H1 (cell line): ENCODE results near the gene UQCC5. TPM values are rescaled to one million over a fixed set of nuclear protein-coding genes. Genes with fewer than 3 reads are reported as not detected.

ENCODE experiments used
- CTCF ChIA-PET: fragments of 300-600 bp; sonication (Branson Sonifier 250); formaldehyde crosslinking; loops from one replicate; lab custom pipeline; 2021; ENCODE audit not compliant: partially characterized antibody; lab: Charles Lee
- POLR2A ChIA-PET: fragments of 300-600 bp; sonication (Branson Sonifier 250); formaldehyde crosslinking; loops from one replicate; lab custom pipeline; 2021; ENCODE audit warnings: inconsistent platforms; ENCODE audit not compliant: partially characterized antibody; lab: Charles Lee
- DNase-seq, 2 experiments: peaks; one replicate each; pipeline versions ENCODE4 v3.0.0 to v3.0.0-alpha.2; 2010 to 2022; ENCODE audit warnings: low spot score in 2 of 2, low read depth in 1 of 2, mixed read lengths in 1 of 2
- FAIRE-seq: peaks from 2 replicates; lab custom pipeline; 2011; peaks lifted over from hg19 to GRCh38; lab: Jason Lieb, UNC
- H2AFZ ChIP-seq: 2 replicates; pipeline ENCODE4 v1.8.1; 2012; ENCODE audit warnings: low read length, inconsistent platforms
- H2AK5ac ChIP-seq: 2 replicates; pipeline ENCODE4 v1.6.1; 2013; ENCODE audit warnings: low read depth, low read length
- H2BK120ac ChIP-seq: replicated peaks from 2 replicates; pipeline ENCODE3; 2013; ENCODE audit warnings: low read depth, low read length, inconsistent platforms
- H2BK12ac ChIP-seq: 2 replicates; pipeline ENCODE4 v1.6.1; 2013; ENCODE audit warnings: low read depth, low read length
- H2BK15ac ChIP-seq: 2 replicates; pipeline ENCODE4 v1.6.1; 2013; ENCODE audit warnings: low read length
- H2BK20ac ChIP-seq: 2 replicates; pipeline ENCODE4 v1.6.1; 2013; ENCODE audit warnings: low read length
- H2BK5ac ChIP-seq: 2 replicates; pipeline ENCODE4 v1.6.1; 2013; ENCODE audit warnings: low read depth, low read length
- H3K14ac ChIP-seq: 2 replicates; pipeline ENCODE4 v1.6.1; 2013; ENCODE audit warnings: inconsistent platforms; ENCODE audit not compliant: insufficient read length
- H3K18ac ChIP-seq: 2 replicates; pipeline ENCODE4 v1.6.1; 2013; ENCODE audit warnings: low read length; ENCODE audit errors: extremely low read depth
- H3K23ac ChIP-seq: 2 replicates; pipeline ENCODE4 v1.6.1; 2013; ENCODE audit warnings: inconsistent platforms; ENCODE audit not compliant: insufficient read length
- H3K23me2 ChIP-seq: 2 replicates; pipeline ENCODE4 v1.6.1; 2013; ENCODE audit warnings: low read depth, low read length
- H3K27ac ChIP-seq: 2 replicates; pipeline ENCODE4 v1.6.1; 2011; ENCODE audit warnings: low read depth, low read length, inconsistent platforms
- H3K27me3 ChIP-seq, 4 experiments: replicated peaks in 1 of 4; 1 replicate in 1 of 4; 2 replicates in 3 of 4; pipeline versions ENCODE4 v1.6.1 to v1.8.1; 2011 to 2013; ENCODE audit warnings: low read length in 3 of 4, mild to moderate bottlenecking in 3 of 4, inconsistent platforms in 2 of 4, mixed read lengths in 2 of 4, moderate library complexity in 1 of 4; ENCODE audit not compliant: control insufficient read depth in 3 of 4, insufficient read depth in 3 of 4; ENCODE audit errors: extremely low read depth in 1 of 4
- H3K36me3 ChIP-seq, 4 experiments: 2 replicates each; pipeline versions ENCODE4 v1.6.1 to v1.8.1; 2011 to 2013; ENCODE audit warnings: mild to moderate bottlenecking in 4 of 4, low read length in 3 of 4, moderate library complexity in 2 of 4, control low read depth in 1 of 4, inconsistent platforms in 1 of 4; ENCODE audit not compliant: insufficient read depth in 4 of 4, control insufficient read depth in 2 of 4
- H3K4ac ChIP-seq: replicated peaks from 2 replicates; pipeline ENCODE3; 2013; ENCODE audit warnings: low read length, low read depth, mixed read lengths, inconsistent platforms; ENCODE audit not compliant: insufficient read length
- H3K4me1 ChIP-seq, 4 experiments: replicated peaks in 1 of 4; 1 replicate in 1 of 4; 2 replicates in 3 of 4; pipeline versions ENCODE4 v1.6.1 to v1.8.1; 2011 to 2013; ENCODE audit warnings: low read length in 3 of 4, inconsistent platforms in 2 of 4, mixed read lengths in 1 of 4; ENCODE audit not compliant: insufficient read depth in 4 of 4, control insufficient read depth in 3 of 4
- H3K4me2 ChIP-seq, 2 experiments: 2 replicates each; pipeline versions ENCODE4 v1.6.1 to v1.8.1; 2011 to 2013; ENCODE audit warnings: low read depth in 2 of 2, low read length in 2 of 2, control low read depth in 1 of 2, inconsistent platforms in 1 of 2, mild to moderate bottlenecking in 1 of 2; ENCODE audit not compliant: insufficient read depth in 1 of 2
- H3K4me3 ChIP-seq, 4 experiments: fragments of 200-600, 300-600 bp in 1 of 4; sonication (generic), shearing (Covaris generic), sonication (Bioruptor Twin) in 1 of 4; 2 replicates each; pipeline versions ENCODE4 v1.5.1 to v1.8.1; 2011 to 2016; ENCODE audit warnings: low read length in 4 of 4, low read depth in 3 of 4, control low read depth in 2 of 4, inconsistent platforms in 2 of 4, mild to moderate bottlenecking in 2 of 4, mixed read lengths in 1 of 4, moderate library complexity in 1 of 4; ENCODE audit not compliant: insufficient read depth in 2 of 4; ENCODE audit errors: extremely low read depth in 1 of 4
- H3K56ac ChIP-seq: replicated peaks from 2 replicates; pipeline ENCODE3; 2013; ENCODE audit warnings: low read depth, mild to moderate bottlenecking, mixed read lengths, low read length, inconsistent platforms; ENCODE audit not compliant: insufficient read length
- H3K79me1 ChIP-seq: 2 replicates; pipeline ENCODE4 v1.6.1; 2013; ENCODE audit warnings: low read depth, low read length, control low read depth
- H3K79me2 ChIP-seq, 2 experiments: 2 replicates each; pipeline versions ENCODE4 v1.6.1 to v1.8.1; 2012 to 2013; ENCODE audit warnings: low read length in 2 of 2, mild to moderate bottlenecking in 2 of 2, inconsistent platforms in 1 of 2; ENCODE audit not compliant: insufficient read depth in 2 of 2, control insufficient read depth in 1 of 2
- H3K9ac ChIP-seq, 4 experiments: replicated peaks in 1 of 4; 1 replicate in 1 of 4; 2 replicates in 3 of 4; pipeline versions ENCODE4 v1.6.1 to v1.8.1; 2011 to 2013; ENCODE audit warnings: low read depth in 3 of 4, low read length in 3 of 4, control low read depth in 2 of 4, mild to moderate bottlenecking in 2 of 4, moderate library complexity in 2 of 4, inconsistent platforms in 1 of 4; ENCODE audit errors: extremely low read depth in 1 of 4
- H3K9me3 ChIP-seq, 2 experiments: 2 replicates each; pipeline versions ENCODE4 v1.6.1 to v1.8.1; 2012 to 2013; ENCODE audit warnings: mild to moderate bottlenecking in 2 of 2, moderate library complexity in 2 of 2, control low read depth in 1 of 2, inconsistent platforms in 1 of 2, low read depth in 1 of 2, low read length in 1 of 2, mixed read lengths in 1 of 2; ENCODE audit not compliant: insufficient read depth in 2 of 2
- H4K20me1 ChIP-seq, 2 experiments: replicated peaks in 1 of 2; 2 replicates each; pipeline versions ENCODE3 to v1.8.1; 2011 to 2013; ENCODE audit warnings: inconsistent platforms in 2 of 2, low read length in 2 of 2, mild to moderate bottlenecking in 1 of 2; ENCODE audit not compliant: insufficient read depth in 2 of 2, control insufficient read depth in 1 of 2
- H4K5ac ChIP-seq: 2 replicates; pipeline ENCODE4 v1.6.1; 2013; ENCODE audit warnings: low read length, low read depth, mixed read lengths, inconsistent platforms; ENCODE audit not compliant: insufficient read length
- H4K8ac ChIP-seq: 2 replicates; pipeline ENCODE4 v1.8.0; 2013; ENCODE audit warnings: mild to moderate bottlenecking, moderate library complexity, low read length, inconsistent platforms; ENCODE audit not compliant: insufficient read depth; ENCODE audit errors: extremely low read depth
- H4K91ac ChIP-seq: replicated peaks from 2 replicates; pipeline ENCODE3; 2013; ENCODE audit warnings: low read length, mixed read lengths, inconsistent platforms; ENCODE audit not compliant: insufficient read length
- ATF3 ChIP-seq: IDR thresholded peaks from 2 replicates; pipeline ENCODE4 v1.6.1; 2011; ENCODE audit warnings: low read depth, mild to moderate bottlenecking, low read length; ENCODE audit not compliant: insufficient read depth
- BACH1 ChIP-seq: IDR thresholded peaks from 2 replicates; pipeline ENCODE4 v1.6.1; 2012; ENCODE audit warnings: low read length, improper control_type of control experiment
- EZH2 ChIP-seq: fragments of 200-600 bp; sonication (generic); IDR thresholded peaks from 2 replicates; pipeline ENCODE4 v1.7.1; 2012; ENCODE audit warnings: low read depth, mild to moderate bottlenecking, moderate library complexity, low read length, inconsistent platforms; ENCODE audit not compliant: severe bottlenecking
- HDAC6 ChIP-seq: IDR thresholded peaks from one replicate; pipeline ENCODE4 v1.7.1; 2012; ENCODE audit warnings: low read depth, mild to moderate bottlenecking, inconsistent platforms, low read length, moderate library complexity
- JUN ChIP-seq: IDR thresholded peaks from 2 replicates; pipeline ENCODE4 v1.6.1; 2011; ENCODE audit warnings: low read depth, mild to moderate bottlenecking, improper control_type of control experiment, low read length
- TAF7 ChIP-seq: optimal IDR thresholded peaks from 2 replicates; pipeline ENCODE3; 2011; ENCODE audit warnings: low read depth, mild to moderate bottlenecking, inconsistent platforms, low read length, moderate library complexity, borderline replicate concordance
- WGBS, 2 experiments: shearing (Covaris generic) in 1 of 2; methylation state at CpG; one replicate each; pipeline versions ENCODE4 v1.1.6 to v1.1.7; 2013 to 2015; ENCODE audit warnings: low lambda C conversion rate in 2 of 2, mixed read lengths in 2 of 2, inconsistent platforms in 1 of 2, low coverage in 1 of 2, missing lambda C conversion rate in 1 of 2; ENCODE audit not compliant: insufficient replicate concordance in 2 of 2, insufficient coverage in 1 of 2, insufficient read length in 1 of 2; ENCODE audit errors: extremely low coverage in 1 of 2, missing lambda C conversion rate in 1 of 2; 5-methylcytosine and 5-hydroxymethylcytosine counted together
- polyA plus RNA-seq, 7 experiments: library from polyadenylated mRNA; depleted of rRNA in 3 of 7; stranded (reverse) in 5 of 7; unstranded in 2 of 7; fragments of >200 nt in 5 of 7; fragments of 200-250 nt in 2 of 7; gene quantifications; 1 replicate in 5 of 7; 2 replicates in 1 of 7; 4 replicates in 1 of 7; pipeline versions ENCODE4 v1.2.1 to v1.2.3, GENCODE V29; 2011 to 2013; ENCODE audit warnings: missing spikeins in 2 of 7, mixed read lengths in 2 of 7
- total RNA-seq: library from RNA; stranded (reverse); fragmentation: NEBNext Ultra II Directional; extraction: Animal tissue kit (Norgen Biotek cat#: 25700); gene quantifications from 2 replicates; pipeline ENCODE4 v1.2.1, GENCODE V29; 2021
- TF ChIP-seq, protein P1 (sequence below): IDR thresholded peaks from 2 replicates; pipeline ENCODE4 v1.6.1; 2012; ENCODE audit warnings: inconsistent platforms
- TF ChIP-seq, protein P2 (sequence below): IDR thresholded peaks from 2 replicates; pipeline ENCODE4 v1.6.1; 2012; ENCODE audit warnings: inconsistent platforms

Gene UQCC5
- total and polyA plus RNA-seq, 2 of the 8 experiments (the other 6 are each of a cell fraction or from before 2014, with no cell fraction given), result 35.0 to 37.7 TPM

DNA sequence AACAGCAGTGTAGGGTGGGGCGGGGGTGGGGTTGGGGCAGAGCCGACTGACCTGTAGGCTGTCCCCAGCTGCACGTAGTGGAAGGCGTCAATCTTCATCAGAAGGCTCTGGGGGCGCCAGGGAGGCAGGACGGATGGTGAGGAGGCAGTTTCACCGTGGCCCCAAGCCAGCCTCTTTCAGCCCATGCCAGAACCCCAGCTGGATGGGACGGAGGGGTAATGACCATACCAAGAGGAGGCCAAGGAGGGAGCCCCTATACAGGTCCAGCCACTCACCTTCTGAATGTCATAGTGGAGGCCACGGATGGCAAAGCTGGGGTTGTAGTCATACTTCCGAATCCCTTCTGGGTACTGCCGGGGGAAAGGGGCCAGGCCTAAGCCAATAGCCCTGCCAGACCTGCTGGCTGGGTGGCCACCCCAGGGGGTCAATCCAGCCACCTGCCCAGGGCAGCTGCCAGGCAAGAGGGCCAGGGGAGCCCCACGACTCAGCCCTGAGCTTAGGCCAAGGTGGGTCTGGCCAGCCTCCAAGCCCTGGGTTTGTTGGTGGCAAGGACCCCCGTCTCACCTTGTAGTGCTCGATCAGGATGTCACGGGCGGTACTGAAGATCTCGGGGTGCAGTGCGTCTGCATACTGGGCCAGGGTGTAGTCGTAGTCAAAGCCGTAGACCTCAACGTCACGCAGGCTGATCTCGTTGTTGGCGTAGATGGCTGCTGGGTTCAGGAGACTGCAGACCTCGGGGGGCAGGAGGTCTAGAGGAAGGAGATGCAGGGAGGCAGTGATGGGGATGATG, 7.6 kb upstream of the UQCC5 start:
- no peak for DNase-seq
- Histone ChIP-seq H3K9me3 (no peaks in the 10 kb centered on the region), H3K4me2 (no peak overlapping the region), H2BK12ac (no peak overlapping the region), H2BK120ac (no peak overlapping the region), H4K5ac (no peak overlapping the region), H3K27ac (no peak overlapping the region), H2BK15ac (no peak overlapping the region), H3K23ac (no peak overlapping the region), H3K18ac (no peak overlapping the region), H2BK20ac (no peak overlapping the region), H2BK5ac (no peak overlapping the region; the same call in 1 of the 2 replicates), H3K4ac (no peak overlapping the region), H2AK5ac (no peak overlapping the region), H3K4me1 (peaks cover 0 to 9% (median 5%) of the 10 kb centered on the region in 4 experiments; a peak in 6 of 7 replicates), H4K8ac (no peak overlapping the region), H3K36me3 (peaks cover 27 to 60% (median 41%) of the 10 kb centered on the region in 4 experiments), H4K91ac (no peak overlapping the region), H3K27me3 (no peaks in the 10 kb centered on the region), H3K79me2 (peaks cover 0 to 36% of the 10 kb centered on the region in 2 experiments; a peak in 2 of 4 replicates), H3K79me1 (peaks cover 33% of the 10 kb centered on the region), H3K9ac (peak overlapping the region in 2 of 4 experiments; percentile 8 to 16; a peak in 1 of 7 replicates), H3K23me2 (peaks cover 7% of the 10 kb centered on the region; the same call in 1 of the 2 replicates), H3K56ac (no peak overlapping the region), H4K20me1 (peaks cover 17 to 48% of the 10 kb centered on the region in 2 experiments), H3K14ac (no peak overlapping the region), H3K4me3 (no peak overlapping the region), H2AFZ (no peak overlapping the region)
- 88% methylated on average over 23 of the region's 25 CpGs; no CpG with 5 or more reads in 1 of the 2 experiments for WGBS, 2 experiments
- POLR2A ChIA-PET, result interaction anchor here (1.0 to 1.8 kb wide), 4 partner anchors 10 to 39 kb away, joined by 3 to 9 read pairs (median 3); no protein-coding TSS in a partner anchor
- FAIRE-seq, result no peak
- CTCF ChIA-PET, result interaction anchor here (0.7 to 2.2 kb wide), 7 partner anchors 16 to 81 kb away, joined by 3 to 5 read pairs (median 3); no protein-coding TSS in a partner anchor
- TF ChIP-seq TAF7 (no peak), JUN (no peak), BACH1 (no peak), EZH2 (no peak), HDAC6 (no peak), ATF3 (no peak)
- TF ChIP-seq, protein P1, sequence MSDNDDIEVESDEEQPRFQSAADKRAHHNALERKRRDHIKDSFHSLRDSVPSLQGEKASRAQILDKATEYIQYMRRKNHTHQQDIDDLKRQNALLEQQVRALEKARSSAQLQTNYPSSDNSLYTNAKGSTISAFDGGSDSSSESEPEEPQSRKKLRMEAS, result no peak
- TF ChIP-seq, protein P2, sequence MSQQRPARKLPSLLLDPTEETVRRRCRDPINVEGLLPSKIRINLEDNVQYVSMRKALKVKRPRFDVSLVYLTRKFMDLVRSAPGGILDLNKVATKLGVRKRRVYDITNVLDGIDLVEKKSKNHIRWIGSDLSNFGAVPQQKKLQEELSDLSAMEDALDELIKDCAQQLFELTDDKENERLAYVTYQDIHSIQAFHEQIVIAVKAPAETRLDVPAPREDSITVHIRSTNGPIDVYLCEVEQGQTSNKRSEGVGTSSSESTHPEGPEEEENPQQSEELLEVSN, result no peak
